ENCODE measurements around the gene CST9. TPM values are rescaled to one million over a fixed set of nuclear protein-coding genes. Genes with fewer than 3 reads are reported as not detected.
"Not testable (repeated sequence)": the region's sequence is repeated elsewhere in the genome, so short reads cannot be mapped to it uniquely, and the experiment has no call there.

Gene CST9
- total RNA-seq, 2 donors from 2014 or later: not detected

DNA sequence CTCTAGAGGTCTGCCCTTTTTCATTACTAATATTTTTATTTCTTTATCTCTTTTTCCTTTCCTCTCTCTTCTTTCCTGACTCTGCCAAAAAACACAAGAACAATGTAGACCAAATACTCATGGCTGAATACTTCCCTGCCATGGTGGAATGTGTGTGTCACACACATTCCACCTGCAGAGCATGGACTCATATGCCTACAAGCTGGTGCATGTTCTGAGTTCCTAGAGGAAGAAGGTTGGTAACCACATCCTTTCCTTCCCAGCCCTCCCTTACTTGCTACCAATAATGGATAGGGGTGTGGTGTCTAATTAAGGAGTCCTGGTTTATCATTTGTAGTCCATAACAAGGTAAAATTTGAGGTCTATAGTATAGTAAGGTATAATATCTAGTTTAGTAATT, 22.2 kb downstream of the CST9 start:
- no peaks in the 10 kb centered on the region for H3K9me3 ChIP-seq
- intact Hi-C loops (cut with DNase I): no loop called here
- no peaks in the 10 kb centered on the region for H3K27me3 ChIP-seq (replicated peaks; ENCODE audit: insufficient read depth)
- TF ChIP-seq POLR2A (IDR thresholded peaks at IDR 0.05) (no peak), POLR2AphosphoS5 (IDR thresholded peaks at IDR 0.05) (no peak)
- TF ChIP-seq, protein P1, sequence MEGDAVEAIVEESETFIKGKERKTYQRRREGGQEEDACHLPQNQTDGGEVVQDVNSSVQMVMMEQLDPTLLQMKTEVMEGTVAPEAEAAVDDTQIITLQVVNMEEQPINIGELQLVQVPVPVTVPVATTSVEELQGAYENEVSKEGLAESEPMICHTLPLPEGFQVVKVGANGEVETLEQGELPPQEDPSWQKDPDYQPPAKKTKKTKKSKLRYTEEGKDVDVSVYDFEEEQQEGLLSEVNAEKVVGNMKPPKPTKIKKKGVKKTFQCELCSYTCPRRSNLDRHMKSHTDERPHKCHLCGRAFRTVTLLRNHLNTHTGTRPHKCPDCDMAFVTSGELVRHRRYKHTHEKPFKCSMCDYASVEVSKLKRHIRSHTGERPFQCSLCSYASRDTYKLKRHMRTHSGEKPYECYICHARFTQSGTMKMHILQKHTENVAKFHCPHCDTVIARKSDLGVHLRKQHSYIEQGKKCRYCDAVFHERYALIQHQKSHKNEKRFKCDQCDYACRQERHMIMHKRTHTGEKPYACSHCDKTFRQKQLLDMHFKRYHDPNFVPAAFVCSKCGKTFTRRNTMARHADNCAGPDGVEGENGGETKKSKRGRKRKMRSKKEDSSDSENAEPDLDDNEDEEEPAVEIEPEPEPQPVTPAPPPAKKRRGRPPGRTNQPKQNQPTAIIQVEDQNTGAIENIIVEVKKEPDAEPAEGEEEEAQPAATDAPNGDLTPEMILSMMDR (IDR thresholded peaks at IDR 0.05): no peak
- no peak overlapping the region for H3K4me3 ChIP-seq
- peaks cover 7% of the 10 kb centered on the region for H3K4me1 ChIP-seq (replicated peaks)
- DNase-seq (ENCODE audit: low spot score): no peak
- H3K36me3 ChIP-seq: no peaks in the 10 kb centered on the region
- H3K27ac ChIP-seq: no peak overlapping the region

DNA sequence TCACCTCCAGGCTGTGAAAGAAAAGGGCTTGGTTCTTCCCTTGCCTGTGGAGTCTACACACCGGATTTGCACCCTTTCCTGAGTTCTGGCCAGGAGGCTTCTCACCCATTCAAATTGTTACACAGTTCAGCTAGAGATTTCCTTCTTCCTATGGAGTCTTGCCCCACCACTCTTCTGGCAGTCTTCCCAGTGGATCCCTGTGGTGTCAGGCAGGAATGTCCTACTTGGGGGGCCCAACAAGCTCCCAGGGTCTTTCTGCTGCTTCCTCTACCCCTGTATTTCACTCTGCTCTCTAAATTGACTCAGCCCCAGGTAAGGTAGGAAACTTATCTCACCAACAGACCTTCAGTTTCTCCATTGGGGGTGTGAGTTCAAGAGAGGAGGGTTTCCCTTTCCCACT, 23.4 kb downstream of the CST9 start:
- H3K9me3 ChIP-seq: no peaks in the 10 kb centered on the region
- intact Hi-C loops (cut with DNase I): no loop called here
- no peak for DNase-seq (ENCODE audit: low spot score)
- no peak overlapping the region for H3K4me3 ChIP-seq
- no peaks in the 10 kb centered on the region for H3K27me3 ChIP-seq (replicated peaks; ENCODE audit: insufficient read depth)
- TF ChIP-seq POLR2A (IDR thresholded peaks at IDR 0.05) (no peak), POLR2AphosphoS5 (IDR thresholded peaks at IDR 0.05) (no peak)
- TF ChIP-seq, protein P1 (IDR thresholded peaks at IDR 0.05): no peak
- no peak overlapping the region for H3K27ac ChIP-seq
- 79% methylated on average over 1 of the region's 1 CpG for WGBS
- no peaks in the 10 kb centered on the region for H3K36me3 ChIP-seq
- peaks cover 6% of the 10 kb centered on the region for H3K4me1 ChIP-seq (replicated peaks)

DNA sequence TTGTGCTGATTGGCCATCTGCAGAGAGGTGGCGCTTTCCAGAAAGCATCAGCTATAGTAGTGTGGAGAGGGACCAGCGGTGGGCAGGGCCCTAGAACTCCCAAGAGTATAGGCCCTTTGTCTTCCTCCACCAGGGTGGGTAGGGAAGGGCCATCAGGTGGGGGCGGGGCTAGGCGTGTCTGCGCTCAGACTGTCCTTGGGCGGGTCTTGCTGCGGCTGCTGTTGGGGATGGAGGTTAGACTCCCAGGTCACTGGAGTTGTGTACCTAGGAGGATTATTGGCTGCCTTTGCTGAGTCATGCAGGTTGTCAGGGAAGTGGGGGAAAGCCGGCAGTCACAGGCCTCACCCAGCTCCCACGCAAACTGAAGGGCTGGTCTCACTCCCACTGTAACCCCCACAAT, 23.9 kb downstream of the CST9 start:
- H3K27ac ChIP-seq; DNase-seq (ENCODE audit: low spot score); H3K27me3 ChIP-seq (replicated peaks; ENCODE audit: insufficient read depth); H3K4me3 ChIP-seq; intact Hi-C loops (cut with DNase I); H3K4me1 ChIP-seq (replicated peaks); H3K9me3 ChIP-seq; H3K36me3 ChIP-seq: not testable (repeated sequence)
- WGBS: 95% methylated on average over 9 of the region's 9 CpGs

DNA sequence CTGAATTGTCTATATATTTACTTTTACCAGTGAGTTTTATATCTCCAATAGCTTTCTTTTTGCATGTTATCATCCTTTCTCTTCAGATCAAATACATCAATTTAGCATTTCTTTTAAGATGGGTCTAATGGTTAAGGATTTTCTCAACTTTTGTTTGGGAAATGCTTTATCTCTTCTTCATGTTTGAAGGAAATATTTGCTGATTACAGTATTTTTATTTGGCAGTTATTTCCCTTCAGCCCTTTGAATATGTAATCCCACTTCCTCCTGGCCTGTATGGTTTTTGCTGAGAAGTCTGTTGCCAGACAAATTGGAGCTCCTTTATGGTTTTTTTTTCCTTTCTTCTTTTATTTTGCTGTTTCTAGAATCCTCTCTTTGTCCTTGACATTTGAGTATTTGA, 30.7 kb downstream of the CST9 start:
- intact Hi-C loops (cut with DNase I): no loop called here
- Histone ChIP-seq H3K27me3 (replicated peaks; ENCODE audit: insufficient read depth) (no peaks in the 10 kb centered on the region), H3K36me3 (no peaks in the 10 kb centered on the region), H3K4me1 (replicated peaks) (no peaks in the 10 kb centered on the region), H3K9me3 (no peaks in the 10 kb centered on the region), H3K27ac (no peak overlapping the region), H3K4me3 (no peak overlapping the region)
- no peak for DNase-seq (ENCODE audit: low spot score)
- TF ChIP-seq POLR2AphosphoS5 (IDR thresholded peaks at IDR 0.05): no peak
- TF ChIP-seq, protein P1 (IDR thresholded peaks at IDR 0.05): no peak
- TF ChIP-seq POLR2A (IDR thresholded peaks at IDR 0.05): no peak

DNA sequence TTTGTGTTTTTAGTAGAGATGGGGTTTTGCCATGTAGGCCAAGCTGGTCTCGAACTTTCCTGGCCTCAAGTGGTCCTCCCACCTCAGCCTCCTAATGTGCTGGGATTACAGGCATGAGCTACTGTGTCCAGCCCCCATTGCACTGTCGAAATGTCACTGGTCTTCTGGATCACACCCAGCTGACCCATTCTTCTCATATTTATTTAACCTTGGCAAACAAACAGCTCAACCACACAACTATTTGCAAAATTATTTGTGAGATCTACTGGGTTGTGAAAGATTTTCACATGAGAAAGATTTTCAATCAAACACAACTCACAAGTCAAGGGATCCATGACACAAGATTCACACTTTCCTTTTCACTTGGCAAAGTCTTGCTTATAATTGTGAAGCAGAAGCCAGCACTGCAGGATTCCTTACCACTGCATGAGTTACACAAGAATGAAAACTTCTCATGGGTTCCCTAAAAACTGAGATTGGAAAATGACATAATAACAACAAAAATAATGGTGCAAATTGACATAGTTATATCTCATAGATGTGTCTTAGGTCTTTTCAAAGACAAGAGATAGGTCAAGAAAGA, 35.4 kb downstream of the CST9 start:
- no peaks in the 10 kb centered on the region for H3K36me3 ChIP-seq
- H3K27me3 ChIP-seq (replicated peaks; ENCODE audit: insufficient read depth): no peaks in the 10 kb centered on the region
- no peak overlapping the region for H3K27ac ChIP-seq
- DNase-seq (ENCODE audit: low spot score): no peak
- 90% methylated on average over 2 of the region's 2 CpGs for WGBS
- TF ChIP-seq POLR2A (IDR thresholded peaks at IDR 0.05) (no peak), POLR2AphosphoS5 (IDR thresholded peaks at IDR 0.05) (no peak)
- TF ChIP-seq, protein P1 (IDR thresholded peaks at IDR 0.05): no peak
- intact Hi-C loops (cut with DNase I): no loop called here
- H3K9me3 ChIP-seq: no peaks in the 10 kb centered on the region
- no peaks in the 10 kb centered on the region for H3K4me1 ChIP-seq (replicated peaks)
- H3K4me3 ChIP-seq: no peak overlapping the region
